Erythroblast (primary cell): ENCODE results near the gene CHTOP.

Experiments
- GATA1 ChIP-seq: IDR thresholded peaks from 2 replicates; pipeline ENCODE4 v1.6.1; 2011; ENCODE audit warnings: low read depth, mild to moderate bottlenecking, control low read depth, low read length, moderate library complexity
- POLR2A ChIP-seq: IDR thresholded peaks from 2 replicates; pipeline ENCODE4 v1.6.1; 2011; ENCODE audit warnings: mild to moderate bottlenecking, low read length

- no peak for TF ChIP-seq POLR2A
- no peak for TF ChIP-seq GATA1
Measured at GRCh38 chr1:153678519-153679336, 44.9 kb downstream of the CHTOP start, which contains the start of gene NPR1.
